Body of pancreas (tissue), 4 donors: ENCODE measurements around the gene SUMO3.

Experiments used
- CTCF ChIP-seq, 7 experiments: fragments of 450-650 bp in 4 of 7; fragments of 200-600 bp in 3 of 7; sonication (generic) in 3 of 7; IDR thresholded peaks; one replicate each; pipeline ENCODE4 v1.5.1; 2016 to 2019; ENCODE audit warnings: antibody characterized with exemption in 7 of 7
- POLR2A ChIP-seq, 3 donors: fragments of 450-650 bp; IDR thresholded peaks; one replicate each; pipeline ENCODE4 v1.6.1; 2016; ENCODE audit warnings: antibody characterized with exemption in 3 of 3, mild to moderate bottlenecking in 2 of 3

DNA sequence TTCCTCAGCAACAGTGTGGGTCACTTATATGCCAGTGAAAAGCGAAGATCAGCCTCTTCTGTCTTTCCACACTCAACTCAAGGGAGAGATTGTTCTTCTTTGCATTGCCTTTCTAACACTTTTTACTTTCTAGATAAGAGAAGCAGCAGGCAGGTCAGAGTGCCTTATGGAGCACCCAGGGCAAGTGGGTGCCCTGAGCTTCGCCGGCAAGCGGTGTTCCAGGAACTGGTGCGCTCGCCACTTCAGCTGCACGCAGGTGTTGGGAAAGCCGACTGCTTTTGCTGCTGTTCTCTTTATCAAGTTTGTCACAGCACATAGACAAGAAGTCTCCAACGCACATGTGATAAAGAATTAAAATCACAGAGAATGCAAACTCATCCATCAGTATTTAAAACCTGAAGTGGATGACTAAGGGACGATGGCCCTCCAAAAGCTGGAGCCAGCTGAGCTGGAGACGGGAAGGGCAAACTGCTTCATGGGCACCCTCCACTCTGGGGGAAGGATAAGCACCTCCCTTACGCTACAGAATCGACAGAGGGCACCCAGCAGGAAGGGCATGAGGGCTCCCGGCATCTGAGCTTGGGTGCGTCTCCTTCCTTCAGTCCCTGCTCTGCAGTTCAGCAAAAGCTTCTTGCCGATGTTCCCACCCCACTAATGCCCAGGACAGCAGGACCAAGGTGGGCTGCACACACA, 36.9 kb downstream of the SUMO3 start:
- no peak for TF ChIP-seq CTCF (IDR thresholded peaks at IDR 0.05)
- no peak for TF ChIP-seq POLR2A (IDR thresholded peaks at IDR 0.05)
